WTC11 (cell line): ENCODE measurements around the gene TRIM46. TPM values are rescaled to one million over a fixed set of nuclear protein-coding genes. Genes with fewer than 3 reads are reported as not detected.
A peak's percentile ranks its signal among the peaks of the same experiment; 100 is the strongest.

Source experiments
- ATAC-seq: fragments of 200-7000 bp; cut with Tn5 transposase; 2 replicates; pipeline ENCODE4 v1.10.0; 2021; ENCODE audit warnings: mild to moderate bottlenecking, moderate library complexity
- CTCF ChIA-PET: fragments of 300-600 bp; sonication (Branson Sonifier 250); formaldehyde crosslinking; loops from one replicate; lab custom pipeline; 2021; ENCODE audit warnings: antibody characterized with exemption; lab: Charles Lee
- POLR2A ChIA-PET: fragments of 350-600 bp; sonication (Branson Sonifier 250); formaldehyde crosslinking; loops from one replicate; lab custom pipeline; 2021; ENCODE audit warnings: antibody characterized with exemption; lab: Charles Lee
- DNase-seq: peaks from one replicate; pipeline ENCODE4 v3.0.0; 2021; ENCODE audit warnings: low spot score
- H3K27ac Mint-ChIP-seq: 2 replicates; pipeline ENCODE4 v1.8.0; 2021; ENCODE audit warnings: mixed read lengths
- H3K27me3 Mint-ChIP-seq: 2 replicates; pipeline ENCODE4 v1.8.0; 2021; ENCODE audit warnings: low read depth, mild to moderate bottlenecking, moderate library complexity, mixed read lengths
- H3K36me3 Mint-ChIP-seq: 2 replicates; pipeline ENCODE4 v1.8.0; 2021; ENCODE audit warnings: mixed read lengths
- H3K4me1 Mint-ChIP-seq: 2 replicates; pipeline ENCODE4 v1.8.0; 2022; ENCODE audit warnings: mixed read lengths
- H3K4me3 Mint-ChIP-seq: 2 replicates; pipeline ENCODE4 v1.8.0; 2021; ENCODE audit warnings: mild to moderate bottlenecking, moderate library complexity, mixed read lengths
- H3K9me3 Mint-ChIP-seq: 2 replicates; pipeline ENCODE4 v1.8.0; 2021; ENCODE audit warnings: mixed read lengths
- CREB1 ChIP-seq: sonication (generic); formaldehyde crosslinking; IDR thresholded peaks from 2 replicates; pipeline ENCODE4 v1.8.0; 2023; ENCODE audit warnings: mild to moderate bottlenecking, missing genetic modification reagents
- ESRRA ChIP-seq: sonication (generic); formaldehyde crosslinking; IDR thresholded peaks from 2 replicates; pipeline ENCODE4 v1.8.1; 2022; ENCODE audit warnings: mild to moderate bottlenecking, missing genetic modification reagents, borderline replicate concordance
- ETV6 ChIP-seq: sonication (generic); formaldehyde crosslinking; IDR thresholded peaks from 2 replicates; pipeline ENCODE4 v1.8.1; 2022; ENCODE audit warnings: mild to moderate bottlenecking, missing genetic modification reagents
- FOXJ3 ChIP-seq: sonication (generic); formaldehyde crosslinking; IDR thresholded peaks from 2 replicates; pipeline ENCODE4 v1.9.0; 2021; ENCODE audit warnings: missing genetic modification reagents, mild to moderate bottlenecking, borderline replicate concordance
- FOXK1 ChIP-seq: sonication (generic); formaldehyde crosslinking; IDR thresholded peaks from 2 replicates; pipeline ENCODE4 v1.8.0; 2022; ENCODE audit warnings: mild to moderate bottlenecking, moderate library complexity, missing genetic modification reagents
- GABPB1 ChIP-seq: sonication (generic); formaldehyde crosslinking; IDR thresholded peaks from 2 replicates; pipeline ENCODE4 v1.8.1; 2023; ENCODE audit warnings: mild to moderate bottlenecking, missing genetic modification reagents
- GRHL2 ChIP-seq: fragments of 250-450 bp; sonication (Bioruptor Pico); IDR thresholded peaks from 2 replicates; pipeline ENCODE4 v1.8.0; 2022; ENCODE audit warnings: mild to moderate bottlenecking, moderate library complexity; ENCODE audit not compliant: insufficient replicate concordance, severe bottlenecking
- JUN ChIP-seq: sonication (generic); formaldehyde crosslinking; IDR thresholded peaks from 2 replicates; pipeline ENCODE4 v1.8.0; 2023; ENCODE audit warnings: mild to moderate bottlenecking, missing genetic modification reagents
- NFATC4 ChIP-seq: fragments of 250-450 bp; sonication (Bioruptor Pico); IDR thresholded peaks from 2 replicates; pipeline ENCODE4 v1.9.0; 2021; ENCODE audit warnings: mild to moderate bottlenecking
- NFE2L1 ChIP-seq: sonication (generic); formaldehyde crosslinking; IDR thresholded peaks from 2 replicates; pipeline ENCODE4 v1.8.1; 2023; ENCODE audit warnings: missing genetic modification reagents
- NR1H2 ChIP-seq: sonication (generic); formaldehyde crosslinking; IDR thresholded peaks from 2 replicates; pipeline ENCODE4 v1.9.0; 2021; ENCODE audit warnings: mild to moderate bottlenecking, moderate library complexity, missing genetic modification reagents
- NR2C2 ChIP-seq: sonication (generic); formaldehyde crosslinking; IDR thresholded peaks from 2 replicates; pipeline ENCODE4 v1.8.0; 2022; ENCODE audit warnings: mild to moderate bottlenecking, missing genetic modification reagents
- NR3C1 ChIP-seq: sonication (generic); formaldehyde crosslinking; conservative IDR thresholded peaks from 2 replicates; pipeline ENCODE4 v1.8.1; 2023; ENCODE audit warnings: low read depth, mild to moderate bottlenecking, missing genetic modification reagents
- RORB ChIP-seq: fragments of 250-450 bp; sonication (Bioruptor Pico); IDR thresholded peaks from 2 replicates; pipeline ENCODE4 v1.9.0; 2021; ENCODE audit warnings: mild to moderate bottlenecking
- SMAD4 ChIP-seq: sonication (generic); formaldehyde crosslinking; IDR thresholded peaks from 2 replicates; pipeline ENCODE4 v1.8.0; 2022; ENCODE audit warnings: mild to moderate bottlenecking, missing genetic modification reagents
- SOX15 ChIP-seq: fragments of 250-450 bp; sonication (Bioruptor Pico); IDR thresholded peaks from 2 replicates; pipeline ENCODE4 v1.9.0; 2021; ENCODE audit warnings: mild to moderate bottlenecking
- ZNF219 ChIP-seq: sonication (generic); formaldehyde crosslinking; IDR thresholded peaks from 2 replicates; pipeline ENCODE4 v1.8.0; 2023; ENCODE audit warnings: missing genetic modification reagents, mild to moderate bottlenecking, borderline replicate concordance
- ZNF263 ChIP-seq: sonication (generic); formaldehyde crosslinking; IDR thresholded peaks from 2 replicates; pipeline ENCODE4 v1.8.1; 2022; ENCODE audit warnings: low read depth, mild to moderate bottlenecking, moderate library complexity, missing genetic modification reagents
- ZNF317 ChIP-seq: sonication (generic); formaldehyde crosslinking; IDR thresholded peaks from 2 replicates; pipeline ENCODE4 v1.8.1; 2023; ENCODE audit warnings: low read depth, mild to moderate bottlenecking, moderate library complexity, missing genetic modification reagents, borderline replicate concordance
- total RNA-seq: library from RNA; stranded (reverse); gene quantifications from 3 replicates; pipeline ENCODE4 v1.2.3, GENCODE V29; 2021
- TF ChIP-seq, protein P1 (sequence below): sonication (generic); formaldehyde crosslinking; IDR thresholded peaks from 2 replicates; pipeline ENCODE4 v1.8.1; 2023; ENCODE audit warnings: mild to moderate bottlenecking, missing genetic modification reagents, moderate library complexity
- TF ChIP-seq, protein P2 (sequence below): fragments of 250-450 bp; sonication (Bioruptor Pico); IDR thresholded peaks from 2 replicates; pipeline ENCODE4 v1.9.0; 2021; ENCODE audit warnings: moderate library complexity, mild to moderate bottlenecking, inconsistent platforms, borderline replicate concordance
- TF ChIP-seq, protein P3 (sequence below): fragments of 250-450 bp; sonication (Bioruptor Pico); IDR thresholded peaks from 2 replicates; pipeline ENCODE4 v1.9.0; 2021; ENCODE audit warnings: mild to moderate bottlenecking
- TF ChIP-seq, protein P4 (sequence below): fragments of 250-450 bp; sonication (Bioruptor Pico); IDR thresholded peaks from 2 replicates; pipeline ENCODE4 v2.1.2; 2022; ENCODE audit warnings: mild to moderate bottlenecking, moderate library complexity
- TF ChIP-seq, protein P5 (sequence below): sonication (generic); formaldehyde crosslinking; IDR thresholded peaks from 2 replicates; pipeline ENCODE4 v1.8.1; 2022; ENCODE audit warnings: mild to moderate bottlenecking, moderate library complexity, missing genetic modification reagents
- TF ChIP-seq, protein P6 (sequence below): sonication (generic); formaldehyde crosslinking; IDR thresholded peaks from 2 replicates; pipeline ENCODE4 v1.8.1; 2022; ENCODE audit warnings: low read depth, missing genetic modification reagents, borderline replicate concordance
- TF ChIP-seq, protein P7 (sequence below): fragments of 250-450 bp; sonication (Bioruptor Pico); IDR thresholded peaks from 2 replicates; pipeline ENCODE4 v1.9.0; 2021; ENCODE audit warnings: mild to moderate bottlenecking, borderline replicate concordance

The TRIM46 gene
- total RNA-seq, 1 experiment from 2014 or later, result 22.1 TPM

DNA sequence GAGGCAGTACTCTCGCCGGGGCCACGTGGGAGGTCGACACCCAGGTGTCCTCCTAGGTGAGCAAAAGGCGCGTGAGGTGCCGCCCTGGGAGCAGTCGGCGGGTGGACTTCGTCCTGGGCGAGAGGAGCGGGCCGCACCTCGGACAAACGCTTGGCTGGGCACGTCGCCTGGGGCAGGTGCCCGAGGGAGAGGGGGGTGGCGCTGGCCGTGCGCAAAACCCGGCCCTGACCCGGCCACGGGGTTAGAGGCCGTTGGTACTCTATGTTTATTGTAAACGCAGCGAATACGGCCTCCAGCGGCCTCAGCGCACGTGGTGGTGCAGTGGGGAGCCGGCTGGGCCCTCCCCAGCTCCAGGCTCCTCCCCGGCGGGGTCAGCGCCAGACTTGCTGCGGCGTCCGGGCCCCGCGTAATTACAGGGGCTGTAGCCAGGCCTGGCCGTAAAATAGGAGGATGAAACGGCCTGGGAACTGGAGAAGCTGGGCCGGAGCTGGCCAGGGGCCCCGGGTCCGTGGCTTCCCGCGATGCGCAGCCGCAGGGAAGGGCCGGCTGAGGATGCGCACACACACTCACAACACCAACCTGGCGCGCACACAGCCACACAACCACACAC is 47.6 kb upstream of the TRIM46 start:
- DNase-seq (peak; percentile 52), ATAC-seq (peak; percentile 5; the same call in 1 of the 2 replicates)
- peak overlapping the region; percentile 90 for H3K4me3 Mint-ChIP-seq
- POLR2A ChIA-PET, result interaction anchor here (1.0 to 1.6 kb wide), 4 partner anchors 9 to 47 kb away, joined by 4 to 5 read pairs (median 5); partner anchors contain the start of genes KRTCAP2 and SLC50A1
- H3K4me1 Mint-ChIP-seq, result peaks cover 53% of the 10 kb centered on the region
- no peaks in the 10 kb centered on the region; the same call in 1 of the 2 replicates for H3K36me3 Mint-ChIP-seq
- peaks cover 58% of the 10 kb centered on the region for H3K27me3 Mint-ChIP-seq
- no peak overlapping the region for H3K27ac Mint-ChIP-seq
- no peaks in the 10 kb centered on the region for H3K9me3 Mint-ChIP-seq
- CTCF ChIA-PET, result interaction anchor here (0.6 to 12.9 kb wide), 16 partner anchors 9 to 567 kb away, joined by 3 to 164 read pairs (median 4); partner anchors contain the start of genes ADAM15, EFNA4, KRTCAP2 and SLC50A1
- TF ChIP-seq NFE2L1 (CRISPR knock-in tag), result peak; percentile 67; the same call in 1 of the 2 replicates
- peak; percentile 65 for TF ChIP-seq FOXK1 (CRISPR knock-in tag)
- TF ChIP-seq, protein P1, sequence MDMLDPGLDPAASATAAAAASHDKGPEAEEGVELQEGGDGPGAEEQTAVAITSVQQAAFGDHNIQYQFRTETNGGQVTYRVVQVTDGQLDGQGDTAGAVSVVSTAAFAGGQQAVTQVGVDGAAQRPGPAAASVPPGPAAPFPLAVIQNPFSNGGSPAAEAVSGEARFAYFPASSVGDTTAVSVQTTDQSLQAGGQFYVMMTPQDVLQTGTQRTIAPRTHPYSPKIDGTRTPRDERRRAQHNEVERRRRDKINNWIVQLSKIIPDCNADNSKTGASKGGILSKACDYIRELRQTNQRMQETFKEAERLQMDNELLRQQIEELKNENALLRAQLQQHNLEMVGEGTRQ (CRISPR knock-in tag), result no peak; the same call in 1 of the 2 replicates
- TF ChIP-seq, protein P2, sequence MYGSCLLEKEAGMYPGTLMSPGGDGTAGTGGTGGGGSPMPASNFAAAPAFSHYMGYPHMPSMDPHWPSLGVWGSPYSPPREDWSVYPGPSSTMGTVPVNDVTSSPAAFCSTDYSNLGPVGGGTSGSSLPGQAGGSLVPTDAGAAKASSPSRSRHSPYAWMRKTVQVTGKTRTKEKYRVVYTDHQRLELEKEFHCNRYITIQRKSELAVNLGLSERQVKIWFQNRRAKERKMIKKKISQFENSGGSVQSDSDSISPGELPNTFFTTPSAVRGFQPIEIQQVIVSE (CRISPR knock-in tag), result no peak
- TF ChIP-seq JUN (CRISPR knock-in tag), result peak; percentile 49; the same call in 1 of the 2 replicates
- no peak for TF ChIP-seq CREB1 (CRISPR knock-in tag)
- TF ChIP-seq ZNF317 (CRISPR knock-in tag), result 0 out of 2 replicates have a peak, but pooled peaks have one; percentile 36
- TF ChIP-seq RORB (CRISPR knock-in tag), result no peak
- TF ChIP-seq SMAD4 (CRISPR knock-in tag), result no peak
- TF ChIP-seq, protein P3, sequence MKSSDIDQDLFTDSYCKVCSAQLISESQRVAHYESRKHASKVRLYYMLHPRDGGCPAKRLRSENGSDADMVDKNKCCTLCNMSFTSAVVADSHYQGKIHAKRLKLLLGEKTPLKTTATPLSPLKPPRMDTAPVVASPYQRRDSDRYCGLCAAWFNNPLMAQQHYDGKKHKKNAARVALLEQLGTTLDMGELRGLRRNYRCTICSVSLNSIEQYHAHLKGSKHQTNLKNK (CRISPR knock-in tag), result no peak
- TF ChIP-seq FOXJ3 (CRISPR knock-in tag), result 0 out of 2 replicates have a peak, but pooled peaks have one; percentile 33
- no peak for TF ChIP-seq NFATC4
- TF ChIP-seq GABPB1 (CRISPR knock-in tag), result peak; percentile 85
- TF ChIP-seq NR3C1, result 0 out of 2 replicates have a peak, but pooled peaks have one; percentile 81
- TF ChIP-seq, protein P4, sequence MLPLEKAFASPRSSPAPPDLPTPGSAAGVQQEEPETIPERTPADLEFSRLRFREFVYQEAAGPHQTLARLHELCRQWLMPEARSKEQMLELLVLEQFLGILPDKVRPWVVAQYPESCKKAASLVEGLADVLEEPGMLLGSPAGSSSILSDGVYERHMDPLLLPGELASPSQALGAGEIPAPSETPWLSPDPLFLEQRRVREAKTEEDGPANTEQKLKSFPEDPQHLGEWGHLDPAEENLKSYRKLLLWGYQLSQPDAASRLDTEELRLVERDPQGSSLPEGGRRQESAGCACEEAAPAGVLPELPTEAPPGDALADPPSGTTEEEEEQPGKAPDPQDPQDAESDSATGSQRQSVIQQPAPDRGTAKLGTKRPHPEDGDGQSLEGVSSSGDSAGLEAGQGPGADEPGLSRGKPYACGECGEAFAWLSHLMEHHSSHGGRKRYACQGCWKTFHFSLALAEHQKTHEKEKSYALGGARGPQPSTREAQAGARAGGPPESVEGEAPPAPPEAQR (CRISPR knock-in tag), result no peak
- TF ChIP-seq ZNF219 (CRISPR knock-in tag), result 0 out of 2 replicates have a peak, but pooled peaks have one; percentile 55
- TF ChIP-seq, protein P5, sequence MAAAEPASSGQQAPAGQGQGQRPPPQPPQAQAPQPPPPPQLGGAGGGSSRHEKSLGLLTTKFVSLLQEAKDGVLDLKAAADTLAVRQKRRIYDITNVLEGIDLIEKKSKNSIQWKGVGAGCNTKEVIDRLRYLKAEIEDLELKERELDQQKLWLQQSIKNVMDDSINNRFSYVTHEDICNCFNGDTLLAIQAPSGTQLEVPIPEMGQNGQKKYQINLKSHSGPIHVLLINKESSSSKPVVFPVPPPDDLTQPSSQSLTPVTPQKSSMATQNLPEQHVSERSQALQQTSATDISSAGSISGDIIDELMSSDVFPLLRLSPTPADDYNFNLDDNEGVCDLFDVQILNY (CRISPR knock-in tag), result 0 out of 2 replicates have a peak, but pooled peaks have one; percentile 55
- no peak for TF ChIP-seq ESRRA
- no peak for TF ChIP-seq NR1H2 (CRISPR knock-in tag)
- TF ChIP-seq, protein P6, sequence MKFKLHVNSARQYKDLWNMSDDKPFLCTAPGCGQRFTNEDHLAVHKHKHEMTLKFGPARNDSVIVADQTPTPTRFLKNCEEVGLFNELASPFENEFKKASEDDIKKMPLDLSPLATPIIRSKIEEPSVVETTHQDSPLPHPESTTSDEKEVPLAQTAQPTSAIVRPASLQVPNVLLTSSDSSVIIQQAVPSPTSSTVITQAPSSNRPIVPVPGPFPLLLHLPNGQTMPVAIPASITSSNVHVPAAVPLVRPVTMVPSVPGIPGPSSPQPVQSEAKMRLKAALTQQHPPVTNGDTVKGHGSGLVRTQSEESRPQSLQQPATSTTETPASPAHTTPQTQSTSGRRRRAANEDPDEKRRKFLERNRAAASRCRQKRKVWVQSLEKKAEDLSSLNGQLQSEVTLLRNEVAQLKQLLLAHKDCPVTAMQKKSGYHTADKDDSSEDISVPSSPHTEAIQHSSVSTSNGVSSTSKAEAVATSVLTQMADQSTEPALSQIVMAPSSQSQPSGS (CRISPR knock-in tag), result no peak
- no peak for TF ChIP-seq GRHL2 (CRISPR knock-in tag)
- TF ChIP-seq SOX15 (CRISPR knock-in tag), result no peak
- TF ChIP-seq NR2C2 (CRISPR knock-in tag), result no peak
- peak; percentile 68; the same call in 1 of the 2 replicates for TF ChIP-seq ETV6
- TF ChIP-seq ZNF263 (CRISPR knock-in tag), result 0 out of 2 replicates have a peak, but pooled peaks have one; percentile 42
- TF ChIP-seq, protein P7, sequence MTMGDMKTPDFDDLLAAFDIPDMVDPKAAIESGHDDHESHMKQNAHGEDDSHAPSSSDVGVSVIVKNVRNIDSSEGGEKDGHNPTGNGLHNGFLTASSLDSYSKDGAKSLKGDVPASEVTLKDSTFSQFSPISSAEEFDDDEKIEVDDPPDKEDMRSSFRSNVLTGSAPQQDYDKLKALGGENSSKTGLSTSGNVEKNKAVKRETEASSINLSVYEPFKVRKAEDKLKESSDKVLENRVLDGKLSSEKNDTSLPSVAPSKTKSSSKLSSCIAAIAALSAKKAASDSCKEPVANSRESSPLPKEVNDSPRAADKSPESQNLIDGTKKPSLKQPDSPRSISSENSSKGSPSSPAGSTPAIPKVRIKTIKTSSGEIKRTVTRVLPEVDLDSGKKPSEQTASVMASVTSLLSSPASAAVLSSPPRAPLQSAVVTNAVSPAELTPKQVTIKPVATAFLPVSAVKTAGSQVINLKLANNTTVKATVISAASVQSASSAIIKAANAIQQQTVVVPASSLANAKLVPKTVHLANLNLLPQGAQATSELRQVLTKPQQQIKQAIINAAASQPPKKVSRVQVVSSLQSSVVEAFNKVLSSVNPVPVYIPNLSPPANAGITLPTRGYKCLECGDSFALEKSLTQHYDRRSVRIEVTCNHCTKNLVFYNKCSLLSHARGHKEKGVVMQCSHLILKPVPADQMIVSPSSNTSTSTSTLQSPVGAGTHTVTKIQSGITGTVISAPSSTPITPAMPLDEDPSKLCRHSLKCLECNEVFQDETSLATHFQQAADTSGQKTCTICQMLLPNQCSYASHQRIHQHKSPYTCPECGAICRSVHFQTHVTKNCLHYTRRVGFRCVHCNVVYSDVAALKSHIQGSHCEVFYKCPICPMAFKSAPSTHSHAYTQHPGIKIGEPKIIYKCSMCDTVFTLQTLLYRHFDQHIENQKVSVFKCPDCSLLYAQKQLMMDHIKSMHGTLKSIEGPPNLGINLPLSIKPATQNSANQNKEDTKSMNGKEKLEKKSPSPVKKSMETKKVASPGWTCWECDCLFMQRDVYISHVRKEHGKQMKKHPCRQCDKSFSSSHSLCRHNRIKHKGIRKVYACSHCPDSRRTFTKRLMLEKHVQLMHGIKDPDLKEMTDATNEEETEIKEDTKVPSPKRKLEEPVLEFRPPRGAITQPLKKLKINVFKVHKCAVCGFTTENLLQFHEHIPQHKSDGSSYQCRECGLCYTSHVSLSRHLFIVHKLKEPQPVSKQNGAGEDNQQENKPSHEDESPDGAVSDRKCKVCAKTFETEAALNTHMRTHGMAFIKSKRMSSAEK (CRISPR knock-in tag), result no peak
